GM19467 (cell line): ENCODE results near the gene ZBTB38.

ENCODE experiments used
- ATAC-seq: cut with Tn5 transposase; IDR thresholded peaks from one replicate; pipeline ENCODE4 v1.9.1; 2021; ENCODE audit warnings: mild to moderate bottlenecking, moderate library complexity; ENCODE audit not compliant: unreplicated experiment

The ZBTB38 gene

DNA sequence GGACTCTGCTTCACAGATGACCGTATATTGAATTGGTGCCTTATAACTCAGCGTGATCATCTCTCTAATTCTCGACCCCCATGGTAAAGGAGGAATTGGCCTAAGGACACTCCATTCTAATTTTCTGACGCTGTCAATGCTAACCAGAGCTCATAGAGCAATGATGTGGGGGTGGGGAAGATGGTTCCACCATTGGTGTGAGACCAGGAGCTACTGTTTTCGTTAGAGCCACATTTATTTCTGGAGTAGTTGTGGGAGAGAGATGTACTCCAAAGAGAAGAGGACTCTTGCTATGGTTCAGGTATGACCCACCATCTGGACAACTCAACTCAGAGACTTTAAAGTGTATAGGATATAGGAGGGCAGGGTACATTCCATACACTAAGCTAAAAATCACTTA is 16.3 kb downstream of the ZBTB38 start:
- no peak for ATAC-seq

DNA sequence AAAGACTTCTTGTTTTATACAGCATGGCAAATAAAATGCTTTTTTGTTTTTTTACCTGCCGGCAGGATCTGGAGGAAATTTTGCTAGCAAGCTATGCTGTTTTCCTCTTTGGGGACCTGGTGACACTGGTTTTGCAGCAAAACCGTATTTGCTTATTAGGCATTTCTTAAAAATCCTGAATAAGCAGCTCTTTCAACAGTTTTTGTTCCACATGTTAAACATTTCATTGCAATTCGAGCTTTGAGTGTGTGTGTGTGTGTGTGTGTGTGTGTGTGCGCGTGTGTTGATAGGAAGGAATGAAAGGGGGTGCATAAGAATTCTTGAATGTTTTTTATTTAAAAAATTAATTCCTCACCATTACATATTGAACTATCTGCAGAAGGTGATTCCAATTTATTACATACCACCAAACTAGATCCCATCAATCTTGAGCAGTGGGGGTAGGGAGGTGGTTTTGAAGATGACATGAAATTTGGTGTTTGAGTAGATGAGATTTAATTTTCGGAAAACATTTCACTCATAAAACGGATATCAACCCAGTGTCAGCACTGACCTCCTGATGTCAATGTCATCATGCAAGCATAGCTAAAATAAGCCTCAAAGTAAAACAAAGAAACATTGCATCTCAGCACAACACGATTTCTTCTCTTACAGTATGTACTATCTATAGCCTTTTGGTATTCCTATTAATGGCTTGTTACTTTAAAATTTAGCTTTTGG is 17.3 kb downstream of the ZBTB38 start:
- ATAC-seq: no peak

DNA sequence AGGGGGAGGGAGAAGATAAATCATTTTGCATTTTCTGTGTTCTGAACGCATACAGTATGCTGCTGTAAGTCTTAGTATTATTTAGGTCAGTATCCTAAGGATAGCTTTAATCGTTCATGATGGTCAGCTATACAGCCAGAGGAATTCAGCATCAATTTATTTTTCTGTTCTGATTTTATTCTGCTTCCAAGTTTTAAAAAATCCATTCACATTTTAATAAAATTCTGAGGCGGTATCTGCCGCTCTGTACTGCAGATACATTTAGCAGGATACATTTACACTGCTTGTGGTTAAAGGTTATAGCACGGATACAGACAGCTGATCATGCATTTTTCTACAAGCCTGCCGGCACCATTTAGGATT is 17.8 kb downstream of the ZBTB38 start:
- ATAC-seq: no peak

DNA sequence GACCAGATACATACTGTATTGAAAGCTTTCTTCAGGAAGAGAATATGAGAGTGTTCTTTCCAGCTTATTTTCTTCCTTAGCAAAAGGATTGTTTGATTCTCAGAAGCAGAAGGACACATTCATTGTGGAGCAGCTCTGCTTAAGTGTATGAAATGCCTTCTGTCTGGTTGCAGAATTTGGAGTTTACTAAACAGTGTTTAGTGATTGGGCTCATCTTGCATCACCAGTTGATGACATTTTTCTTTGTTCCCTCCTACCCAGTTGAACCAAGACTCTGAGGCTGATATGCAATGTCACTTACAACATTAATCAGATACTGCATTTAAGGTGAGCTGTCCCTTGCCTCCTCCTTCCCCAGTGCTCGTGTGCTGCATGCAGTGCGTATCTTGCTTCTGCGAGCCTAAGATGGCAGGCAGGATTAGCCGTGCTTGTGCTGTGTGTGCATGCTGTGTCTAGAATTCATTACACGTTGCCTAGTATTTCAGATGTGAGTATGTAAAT is 18.4 kb downstream of the ZBTB38 start:
- ATAC-seq: no peak

DNA sequence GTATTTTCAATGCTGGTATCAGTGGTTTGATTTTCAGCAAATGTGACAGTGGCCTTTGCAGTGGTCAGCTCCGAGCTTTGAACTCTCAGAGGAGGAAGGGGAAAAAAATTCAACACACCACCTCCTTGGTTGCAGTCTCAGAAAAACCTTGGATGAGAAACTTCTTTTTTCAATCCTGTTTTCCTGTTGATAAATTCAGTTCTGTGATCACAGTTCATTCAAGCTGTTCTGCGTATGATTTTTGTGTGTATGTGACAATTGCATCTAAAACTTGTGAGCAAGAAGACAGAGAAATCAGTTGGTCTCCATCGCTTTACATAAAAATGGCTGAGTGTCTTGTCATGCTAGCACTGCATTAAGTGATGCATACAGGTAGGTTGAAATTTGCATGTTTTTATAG is 19.2 kb downstream of the ZBTB38 start:
- ATAC-seq: no peak

DNA sequence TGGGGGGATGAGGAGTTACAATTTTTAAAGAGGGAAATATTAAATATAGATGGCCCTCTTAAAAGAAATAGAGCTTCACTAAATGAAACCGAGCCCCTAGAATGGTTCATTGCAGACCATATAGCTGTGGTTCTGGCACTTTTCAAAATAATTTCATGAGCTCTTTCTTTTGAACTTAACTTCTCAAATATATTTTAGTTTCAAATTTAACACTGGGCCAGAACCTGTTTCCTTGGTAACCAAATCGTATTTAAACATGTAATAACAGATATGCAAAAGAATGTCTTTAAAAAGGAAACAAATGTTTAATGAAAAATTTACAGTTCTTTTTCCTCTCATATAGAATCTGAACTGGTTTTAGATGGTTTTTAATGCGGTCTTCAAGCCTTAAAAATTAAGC is 20.1 kb downstream of the ZBTB38 start:
- ATAC-seq: no peak

DNA sequence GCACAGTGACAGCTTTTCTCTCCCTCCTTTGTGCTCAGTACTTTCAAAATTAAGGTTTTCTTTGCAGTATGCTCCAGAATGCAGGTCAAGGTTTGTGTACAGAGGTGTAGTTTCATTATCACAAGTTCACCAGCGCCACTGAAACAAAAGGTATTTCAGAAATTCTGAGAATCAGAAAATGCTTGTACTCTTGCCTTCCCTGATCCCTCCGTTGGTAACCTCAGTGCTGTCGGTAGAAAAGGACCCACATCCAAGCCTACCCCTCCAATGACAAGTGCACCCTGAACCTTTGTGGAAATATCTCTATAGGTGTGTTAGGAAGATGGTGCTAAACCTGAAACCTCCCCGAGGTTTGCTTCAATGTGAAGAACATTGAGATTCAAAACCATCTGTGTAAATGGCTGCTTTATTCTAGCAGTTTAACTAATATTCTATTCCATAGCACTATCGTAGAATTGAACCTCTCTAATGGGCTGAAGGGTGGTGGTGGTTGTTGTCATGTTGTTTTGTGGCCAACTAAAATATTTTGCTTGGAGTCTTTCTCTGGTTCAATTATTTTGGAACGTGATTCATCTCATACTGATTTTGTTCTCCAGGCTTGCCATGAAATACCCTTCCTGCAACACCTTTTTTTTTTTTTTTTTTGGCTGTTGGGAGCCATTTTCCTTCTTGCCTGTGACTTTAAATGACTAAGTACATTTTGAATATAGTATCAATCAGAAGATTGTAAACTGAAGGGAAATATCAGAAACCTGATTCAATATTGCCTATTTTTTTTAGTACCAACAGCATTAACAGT is 20.7 kb downstream of the ZBTB38 start:
- peak; percentile 46 for ATAC-seq

DNA sequence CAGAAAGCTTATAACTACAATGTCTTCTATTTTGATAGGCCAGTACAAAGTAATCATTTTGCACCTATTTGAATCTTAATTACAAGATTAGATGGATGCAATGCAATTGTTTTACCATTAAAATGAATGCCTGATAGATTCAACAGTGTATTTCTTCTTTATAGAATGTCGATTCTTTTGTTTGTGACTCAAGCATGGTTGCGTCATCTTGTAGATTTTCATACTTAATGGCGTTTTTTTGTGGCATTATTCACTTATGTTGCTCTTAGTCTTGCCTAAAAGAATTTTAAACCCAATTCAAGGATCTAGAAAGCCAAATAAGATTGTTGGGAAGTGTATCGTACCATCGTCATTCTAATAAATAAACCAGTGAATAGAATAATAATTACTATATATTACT is 21.4 kb downstream of the ZBTB38 start:
- ATAC-seq: no peak

DNA sequence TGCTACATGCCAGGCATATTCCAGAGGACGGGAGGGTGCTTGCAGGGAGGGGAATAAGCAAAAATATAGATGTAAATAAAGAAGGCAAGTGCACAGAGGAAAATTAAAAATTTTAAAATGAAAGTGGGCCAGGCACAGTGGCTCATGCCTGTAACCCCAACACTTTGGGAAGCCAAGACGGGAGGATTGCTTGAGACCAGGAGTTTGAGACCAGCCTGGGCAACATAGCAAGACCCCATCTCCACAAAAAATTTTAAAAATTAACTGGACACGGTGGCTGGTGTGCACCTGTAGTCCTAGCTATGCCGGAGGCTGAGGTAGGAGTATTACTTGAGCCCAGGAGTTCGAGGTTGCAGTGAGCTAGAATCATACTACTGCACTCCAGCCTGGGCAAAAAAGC is 22.4 kb downstream of the ZBTB38 start:
- ATAC-seq: no peak

DNA sequence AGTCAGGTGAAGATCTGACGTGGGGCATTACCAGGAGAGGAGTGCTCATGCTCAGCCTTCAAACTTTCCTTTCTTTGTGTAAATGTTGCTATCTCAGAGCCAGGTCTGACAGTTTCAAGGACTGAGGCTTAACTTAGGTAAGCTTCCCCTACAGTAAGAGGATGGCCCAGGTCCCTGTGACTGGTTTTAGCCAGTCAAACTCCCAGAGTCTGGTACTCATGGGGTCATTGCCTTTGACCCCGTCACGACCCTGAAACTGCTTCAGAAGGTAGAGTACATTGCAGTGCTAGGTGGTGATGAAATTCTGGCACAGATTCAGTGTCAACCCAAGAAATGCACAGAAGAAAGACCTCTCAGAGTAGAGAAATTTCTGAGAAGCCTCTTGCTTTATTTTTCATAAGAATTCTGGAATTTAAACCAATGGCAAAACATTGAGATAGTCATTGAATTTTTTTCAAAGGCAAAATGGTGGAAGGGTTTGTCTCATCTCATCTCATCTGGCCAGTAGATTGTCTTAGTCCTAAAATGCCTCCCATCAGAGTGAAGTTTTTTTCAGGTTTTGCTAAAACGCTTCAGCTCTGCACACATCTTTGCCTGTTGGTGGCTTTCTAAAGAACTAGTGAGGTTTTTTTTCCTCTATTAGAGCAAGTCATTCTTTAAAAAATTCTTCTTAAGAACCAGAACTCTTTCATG is 23.1 kb downstream of the ZBTB38 start:
- ATAC-seq: no peak

DNA sequence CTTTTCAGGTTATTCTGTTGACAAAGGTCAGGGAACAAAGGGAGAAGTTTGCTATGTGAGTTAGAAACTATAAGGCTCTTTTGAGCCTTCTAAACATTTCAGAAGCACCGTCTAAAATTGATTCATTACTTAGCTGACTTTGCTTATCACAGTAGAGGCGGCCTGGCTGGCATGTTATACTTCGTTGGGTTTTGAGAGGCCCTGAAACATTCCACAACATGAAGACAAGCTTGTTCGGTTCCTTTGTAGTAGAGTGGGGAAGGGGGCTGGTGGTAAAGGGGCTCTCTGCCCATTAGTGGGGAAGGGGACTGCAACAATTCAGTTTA is 23.6 kb downstream of the ZBTB38 start:
- ATAC-seq: no peak

DNA sequence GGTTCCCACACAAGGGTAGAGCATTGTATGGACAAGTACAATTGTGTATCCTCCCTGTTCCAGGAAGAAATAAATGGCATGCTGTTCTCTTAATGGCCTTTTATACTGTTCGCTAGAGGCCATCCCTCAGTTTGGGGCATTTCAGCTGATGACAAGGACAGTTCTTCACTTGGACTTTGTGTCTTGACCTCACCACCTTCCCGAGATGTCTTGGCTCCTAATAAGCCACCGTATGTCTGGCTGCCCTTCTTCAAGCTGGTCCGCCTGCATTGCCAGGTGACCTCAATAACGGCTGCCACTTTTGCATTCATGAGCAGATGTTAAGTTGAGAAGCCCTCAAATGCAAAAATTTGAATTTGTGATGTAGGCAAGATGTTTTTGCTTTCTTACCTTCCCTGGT is 24.1 kb downstream of the ZBTB38 start:
- no peak for ATAC-seq

DNA sequence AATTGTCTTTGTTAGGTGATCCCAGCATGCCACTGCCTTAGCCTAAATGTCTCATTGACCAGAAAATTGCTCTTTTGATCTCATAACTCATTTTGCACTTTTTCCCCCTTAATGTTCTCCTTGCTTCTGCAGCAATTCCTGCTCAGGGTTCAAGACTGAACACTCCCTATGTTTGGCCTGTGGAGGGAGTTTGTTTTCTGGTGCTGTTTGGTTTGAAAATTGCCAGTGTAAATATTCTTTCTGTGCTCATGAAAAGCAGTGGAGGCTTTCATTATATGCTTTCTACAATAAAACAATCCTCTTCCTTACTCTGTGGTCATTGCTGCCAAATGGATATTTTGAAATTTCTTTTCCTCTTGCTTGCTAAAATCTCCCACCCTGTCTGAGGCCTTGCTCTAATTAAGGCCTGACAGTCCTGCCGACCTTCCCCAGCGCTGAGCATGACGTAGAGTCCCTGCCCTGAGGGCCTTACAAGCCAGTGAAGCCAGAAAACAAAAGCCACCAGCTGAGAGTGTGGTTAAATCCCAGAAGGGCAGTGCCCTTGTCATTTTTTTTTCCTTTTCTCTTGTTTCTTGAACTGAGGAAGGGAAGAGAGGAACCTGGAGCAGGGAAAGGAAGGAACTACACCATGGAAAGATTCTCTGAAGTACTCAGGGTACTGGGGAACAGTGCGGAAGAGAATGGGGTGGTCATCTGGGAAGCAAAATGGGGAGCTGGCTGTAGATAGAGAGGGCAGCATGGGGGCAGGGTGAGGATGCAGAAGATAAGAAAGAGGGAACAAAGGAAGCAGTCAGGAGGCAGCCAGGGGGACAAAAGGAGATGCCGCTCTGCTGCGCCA is 24.8 kb downstream of the ZBTB38 start:
- no peak for ATAC-seq

DNA sequence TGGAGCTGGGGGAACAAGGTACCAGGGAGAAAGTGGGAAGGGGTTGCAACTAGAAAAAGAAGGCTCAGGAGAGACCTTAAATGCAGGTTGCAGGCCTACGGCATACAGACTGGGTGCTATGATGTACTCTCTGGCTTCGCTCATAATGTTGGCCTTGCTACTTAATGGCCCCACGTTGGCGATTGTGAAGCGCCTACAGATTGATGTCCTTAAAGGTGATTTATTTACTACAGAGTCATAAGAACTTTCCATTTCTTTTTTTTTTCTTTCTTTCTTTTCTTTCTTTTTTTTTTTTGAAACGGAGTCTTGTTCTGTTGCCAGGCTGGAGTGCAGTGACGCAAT is 25.4 kb downstream of the ZBTB38 start:
- ATAC-seq: no peak

DNA sequence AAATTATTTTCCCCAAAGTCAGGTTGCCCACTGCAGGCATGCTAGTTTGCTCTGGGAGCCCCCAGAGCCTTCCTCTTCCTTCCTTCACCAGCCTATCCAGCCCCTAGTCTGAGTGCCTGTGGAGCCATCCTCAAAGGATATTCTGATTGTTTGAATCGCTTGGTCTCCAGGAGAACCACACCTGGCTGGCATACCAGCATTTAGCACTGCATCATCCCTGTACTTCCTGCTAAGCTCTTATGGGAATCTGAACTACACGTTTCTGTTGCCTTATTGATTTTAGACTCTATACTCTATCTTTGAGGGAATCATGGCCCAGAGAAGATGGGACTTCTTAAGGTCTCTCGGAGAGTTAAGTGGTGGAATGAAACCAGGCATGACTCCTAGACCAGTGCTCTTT is 26.3 kb downstream of the ZBTB38 start:
- no peak for ATAC-seq

DNA sequence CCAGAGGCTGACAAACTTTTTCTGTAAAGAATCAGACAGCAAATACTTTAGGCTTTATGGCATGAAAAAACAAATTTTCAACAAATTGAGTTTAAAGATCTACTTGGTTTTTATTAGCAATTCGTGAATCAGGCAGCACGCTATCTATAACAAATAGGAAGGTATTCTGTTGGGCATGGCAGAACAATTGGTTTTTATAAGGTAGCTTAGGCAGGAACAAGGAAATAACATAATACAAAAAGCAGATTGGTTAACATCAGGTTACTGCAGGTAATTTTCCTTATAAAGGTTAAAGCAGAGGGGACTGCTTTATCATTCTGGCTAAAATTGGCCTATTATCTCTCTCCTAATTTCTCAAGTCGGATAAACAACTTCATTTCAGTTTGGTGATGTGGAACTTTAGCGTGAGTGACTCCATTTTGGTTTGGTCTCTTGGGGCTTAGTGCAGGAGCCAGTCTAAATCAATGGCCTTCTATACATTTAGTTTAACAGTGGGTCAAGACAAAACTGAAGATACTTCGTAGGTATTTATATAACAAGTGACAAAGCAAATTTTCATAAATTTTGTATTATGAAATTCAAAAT is 26.8 kb downstream of the ZBTB38 start:
- ATAC-seq: no peak

DNA sequence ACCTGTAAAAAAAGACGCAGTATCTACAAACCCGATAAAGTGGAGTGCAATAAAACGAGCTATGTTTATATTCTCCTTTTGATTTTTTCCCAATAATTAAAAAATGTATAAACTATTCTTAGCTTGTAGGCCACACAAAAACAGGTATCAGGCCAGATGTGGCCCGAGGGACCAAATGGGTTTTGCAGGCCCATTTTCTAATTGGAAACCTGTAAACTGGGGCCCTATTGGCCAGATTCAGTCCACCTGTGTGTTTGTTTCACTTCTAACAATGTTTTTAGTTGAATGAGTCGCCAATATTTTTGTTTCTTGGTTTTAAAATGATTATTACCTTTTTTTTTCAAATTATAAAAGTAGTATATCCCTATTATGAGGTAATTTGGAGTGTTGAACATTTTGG is 29.7 kb downstream of the ZBTB38 start:
- no peak for ATAC-seq

DNA sequence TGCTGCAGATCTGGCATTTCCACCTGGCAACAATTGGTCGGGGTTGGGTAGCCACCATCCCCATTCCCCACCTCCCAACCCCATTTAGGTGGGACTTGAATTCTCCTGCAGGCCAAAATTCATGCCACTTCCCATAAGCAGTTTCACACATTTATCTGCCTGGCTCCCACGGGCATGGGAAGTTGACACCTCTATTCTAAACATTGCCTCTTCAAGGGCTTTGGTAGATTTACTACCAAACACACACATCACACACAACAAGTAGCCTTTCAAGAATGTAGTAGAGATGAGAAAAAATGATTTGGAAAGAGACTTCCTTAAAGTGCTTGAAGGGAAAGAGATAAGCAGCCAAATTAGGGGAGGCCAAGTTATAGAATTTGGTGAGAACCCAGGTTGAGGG is 30.9 kb downstream of the ZBTB38 start:
- no peak for ATAC-seq

DNA sequence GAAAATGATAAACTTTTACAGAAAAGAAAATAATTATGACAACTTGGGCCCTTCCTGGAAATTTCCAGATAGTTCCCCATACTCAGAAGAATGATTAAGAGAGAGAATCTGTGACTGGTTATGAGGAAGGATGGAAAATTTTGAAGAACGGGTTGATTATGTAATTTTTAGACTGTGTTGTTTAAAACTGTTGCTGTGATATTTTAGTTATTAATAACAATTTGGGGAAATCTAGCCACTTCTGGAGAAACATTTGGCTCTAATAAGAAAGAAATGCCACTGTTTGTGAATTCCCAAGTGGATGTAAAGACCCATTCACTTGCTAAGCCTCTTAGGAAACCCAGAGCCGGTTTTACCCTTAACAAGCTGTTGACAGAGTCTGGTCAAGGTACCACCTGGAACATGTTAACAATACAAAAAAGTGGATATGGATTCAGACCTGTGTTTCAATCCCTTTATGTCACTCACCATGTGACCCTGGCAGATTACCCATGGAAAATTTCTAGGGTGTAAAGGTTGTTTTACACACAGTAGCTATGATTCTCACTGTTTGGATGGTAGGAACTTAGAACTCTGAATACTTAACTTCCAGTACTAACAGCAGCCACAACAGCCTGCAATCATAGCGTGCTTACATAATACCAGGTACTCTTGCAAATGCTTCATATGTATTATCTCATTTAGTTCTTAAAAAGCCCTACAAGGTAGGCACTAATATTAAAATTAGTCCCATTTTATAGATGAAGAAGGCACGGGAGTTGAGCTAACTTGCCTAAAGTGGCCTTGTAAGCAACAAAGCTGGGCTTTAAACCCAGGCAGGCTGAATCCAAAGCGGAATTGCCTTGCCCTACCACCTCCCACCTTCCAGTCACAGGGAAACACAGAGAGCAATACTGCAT is 32.0 kb downstream of the ZBTB38 start:
- ATAC-seq: no peak

DNA sequence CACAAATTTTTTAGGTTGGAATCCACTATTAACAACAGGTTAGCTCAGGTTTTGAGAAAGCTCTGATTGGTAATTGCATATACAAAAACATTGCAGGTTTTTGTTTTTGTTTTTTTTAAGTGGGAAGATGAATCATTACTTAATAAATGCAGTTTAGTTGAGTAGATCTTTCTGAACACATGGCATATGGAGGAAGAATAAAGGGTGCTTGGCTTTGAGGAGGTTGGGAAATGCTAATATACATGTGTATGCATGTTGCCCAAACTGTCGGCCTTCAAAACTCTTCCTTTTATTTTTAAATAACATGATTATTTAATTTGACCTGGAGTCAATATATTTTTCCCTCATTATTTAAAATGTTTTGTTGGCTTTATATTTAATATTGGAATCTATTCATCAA is 32.8 kb downstream of the ZBTB38 start:
- no peak for ATAC-seq
